GM19240 (cell line): ENCODE results near the gene RAB29.
"Not testable (repeated sequence)": the region's sequence is repeated elsewhere in the genome, so short reads cannot be mapped to it uniquely, and the experiment has no call there.

Experiments used
- DNase-seq: peaks from one replicate; pipeline ENCODE4 v3.0.0; 2011; ENCODE audit warnings: low spot score; ENCODE audit not compliant: insufficient read length

Gene RAB29

DNA sequence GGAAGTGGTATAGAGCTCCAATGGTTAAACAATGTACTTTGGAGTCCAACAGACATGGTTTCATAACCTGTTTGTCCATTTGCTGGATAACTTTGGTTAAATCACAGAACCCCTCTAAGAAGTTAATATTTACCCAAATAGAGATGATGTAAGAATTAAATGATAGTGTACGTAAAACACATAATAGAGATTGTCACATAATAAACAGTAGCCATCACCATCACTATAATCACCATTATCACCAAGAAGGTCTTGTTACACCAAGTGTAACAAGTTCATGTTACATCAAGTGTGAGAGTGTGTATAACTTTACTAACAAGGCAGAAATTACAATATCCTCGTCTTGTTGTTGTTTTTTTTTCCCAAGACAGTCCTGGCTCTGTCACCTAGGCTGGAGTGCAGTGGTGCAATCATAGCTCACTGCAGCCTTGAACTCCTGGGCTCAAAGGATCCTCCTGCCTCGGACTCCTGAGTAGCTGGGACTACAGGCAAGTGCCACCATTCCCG, 48.6 kb downstream of the RAB29 start:
- DNase-seq = no peak

DNA sequence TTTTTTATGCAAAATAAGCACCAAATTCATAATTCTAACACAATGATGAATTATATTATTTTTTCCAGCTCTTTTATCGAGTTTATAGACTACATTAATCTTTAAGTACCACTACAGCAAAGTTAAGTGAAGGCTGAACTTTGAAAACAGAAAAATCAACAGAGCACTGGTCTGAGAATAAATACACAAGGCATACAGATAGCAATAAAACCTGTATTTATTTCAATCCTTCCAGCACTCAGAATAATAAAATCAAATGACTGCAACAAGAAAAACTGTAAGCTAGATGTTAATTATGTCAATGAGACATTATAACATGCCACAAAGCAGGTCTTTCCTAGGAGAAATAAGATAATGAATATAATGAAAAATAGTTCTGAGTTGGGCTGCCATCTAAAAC, 49.8 kb downstream of the RAB29 start:
- DNase-seq = no peak

DNA sequence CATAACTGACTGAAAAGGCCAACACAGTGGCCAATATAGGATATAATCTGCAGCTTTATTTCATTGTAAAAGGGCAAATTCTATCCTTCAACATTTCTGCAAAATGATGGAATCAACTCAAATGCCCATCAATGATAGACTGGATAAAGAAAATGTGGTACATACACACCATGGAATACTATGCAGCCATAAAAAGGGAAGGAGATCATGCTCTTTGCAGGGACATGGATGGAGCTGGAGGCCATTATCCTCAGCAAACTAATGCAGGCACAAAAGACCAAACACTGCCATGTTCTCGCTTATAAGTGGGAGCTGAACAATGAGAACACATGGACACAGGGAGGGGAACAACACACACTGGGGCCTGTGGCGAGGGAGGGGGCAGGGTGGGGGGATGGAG, 54.5 kb downstream of the RAB29 start:
- DNase-seq = not testable (repeated sequence)

DNA sequence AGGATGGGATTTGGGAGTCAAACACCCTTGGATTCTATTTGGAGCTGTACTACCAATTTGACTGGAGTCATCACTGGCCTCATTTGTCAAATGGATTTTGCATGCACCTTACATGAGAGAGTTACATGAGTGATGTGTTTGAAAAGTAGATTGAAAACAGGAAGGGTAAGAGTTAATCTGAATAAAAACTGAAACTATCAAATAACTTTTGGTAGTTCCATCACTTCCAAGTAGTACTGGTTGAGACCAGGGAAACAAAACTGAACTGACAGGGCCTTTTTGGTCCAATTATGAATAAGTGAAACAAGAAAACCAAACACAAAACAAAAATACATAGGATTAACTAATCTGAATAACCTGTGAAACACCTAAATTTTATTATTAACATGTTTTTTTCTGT, 55.5 kb downstream of the RAB29 start:
- DNase-seq = no peak

DNA sequence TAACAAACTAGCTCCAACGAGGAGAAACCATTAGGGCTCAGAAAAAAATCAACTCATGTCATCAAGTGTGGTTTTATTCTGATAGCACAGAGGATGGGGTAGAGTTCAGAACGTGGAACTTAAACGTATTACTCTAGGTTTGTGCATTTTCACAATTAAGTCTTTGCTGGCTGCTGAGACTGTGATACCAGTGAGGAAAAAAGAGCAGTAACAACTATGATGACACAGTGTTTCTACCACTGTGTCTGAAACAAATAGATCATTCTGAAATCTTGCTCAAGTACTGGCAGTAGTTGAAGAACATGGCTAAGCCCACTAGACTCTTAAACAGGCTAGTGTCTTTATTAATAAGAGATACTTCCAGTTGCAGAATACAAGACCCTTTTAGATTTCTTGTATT, 56.3 kb downstream of the RAB29 start:
- DNase-seq = no peak
